Endodermal cell (in vitro differentiated cells): ENCODE results near the gene CGN. TPM values are rescaled to one million over a fixed set of nuclear protein-coding genes. Genes with fewer than 3 reads are reported as not detected.

Experiments used
- DNase-seq: peaks from one replicate; pipeline ENCODE4 v3.0.0-alpha.2; 2017
- H3K27ac ChIP-seq: 2 replicates; pipeline ENCODE4 v1.5.1; 2013; ENCODE audit warnings: mild to moderate bottlenecking, low read depth, low read length, moderate library complexity
- H3K27me3 ChIP-seq: 2 replicates; pipeline ENCODE4 v1.6.1; 2013; ENCODE audit warnings: mild to moderate bottlenecking, low read length, moderate library complexity; ENCODE audit not compliant: insufficient read depth, control insufficient read depth, poor library complexity, severe bottlenecking
- H3K36me3 ChIP-seq: 2 replicates; pipeline ENCODE4 v1.7.0; 2013; ENCODE audit warnings: mild to moderate bottlenecking, low read length, moderate library complexity; ENCODE audit not compliant: control insufficient read depth, insufficient read depth
- H3K4me1 ChIP-seq: one replicate; pipeline ENCODE4 v1.7.0; 2013; ENCODE audit warnings: low read length; ENCODE audit not compliant: control insufficient read depth, insufficient read depth
- H3K4me3 ChIP-seq: 2 replicates; pipeline ENCODE4 v1.5.1; 2013; ENCODE audit warnings: mild to moderate bottlenecking, low read length, moderate library complexity
- H3K9ac ChIP-seq: 2 replicates; pipeline ENCODE4 v1.6.1; 2013; ENCODE audit warnings: mild to moderate bottlenecking, low read length, moderate library complexity; ENCODE audit not compliant: poor library complexity, severe bottlenecking; ENCODE audit errors: extremely low read depth
- H3K9me3 ChIP-seq: 2 replicates; pipeline ENCODE4 v1.6.1; 2013; ENCODE audit warnings: mild to moderate bottlenecking, low read length, moderate library complexity; ENCODE audit not compliant: control insufficient read depth
- H3K27ac Mint-ChIP-seq: 2 replicates; pipeline ENCODE4 v1.8.0; 2020; ENCODE audit warnings: mixed read lengths
- H3K27me3 Mint-ChIP-seq: 2 replicates; pipeline ENCODE4 v1.8.0; 2021; ENCODE audit warnings: mild to moderate bottlenecking, mixed read lengths; ENCODE audit not compliant: insufficient read depth
- H3K36me3 Mint-ChIP-seq: 2 replicates; pipeline ENCODE4 v1.8.0; 2020; ENCODE audit warnings: low read depth, mixed read lengths
- H3K4me1 Mint-ChIP-seq: 2 replicates; pipeline ENCODE4 v1.8.0; 2020; ENCODE audit warnings: mixed read lengths
- H3K4me3 Mint-ChIP-seq: 2 replicates; pipeline ENCODE4 v1.8.0; 2020; ENCODE audit warnings: mild to moderate bottlenecking, moderate library complexity, mixed read lengths
- H3K9me3 Mint-ChIP-seq: 2 replicates; pipeline ENCODE4 v1.8.0; 2020; ENCODE audit warnings: mild to moderate bottlenecking, mixed read lengths
- WGBS, 2 experiments: methylation state at CpG; one replicate each; pipeline versions ENCODE4 v1.1.5 to v1.1.7; 2013; ENCODE audit warnings: missing lambda C conversion rate in 2 of 2, mixed read lengths in 1 of 2; ENCODE audit not compliant: insufficient coverage in 1 of 2, insufficient read length in 1 of 2; 5-methylcytosine and 5-hydroxymethylcytosine counted together
- total RNA-seq, 2 donors: library from RNA; stranded (reverse); fragmentation: NEBNext Ultra II Directional in 1 of 2; extraction: Animal tissue kit (Norgen Biotek cat#: 25700) in 1 of 2; gene quantifications; 2 replicates in 1 of 2; 3 replicates in 1 of 2; pipeline ENCODE4 v1.2.1, GENCODE V29; 2021
- TF ChIP-seq, protein P1 (sequence below): fragments of 200-600 bp; sonication (generic); conservative IDR thresholded peaks from 2 replicates; pipeline ENCODE4 v1.5.0; 2021; ENCODE audit warnings: antibody characterized with exemption, mild to moderate bottlenecking

CGN gene
- total RNA-seq, 2 donors from 2014 or later = 39.7 to 39.9 TPM

- no peaks in the 10 kb centered on the region for H3K9me3 ChIP-seq
- H3K4me3 ChIP-seq = peak overlapping the region; percentile 95
- Mint-ChIP-seq H3K36me3 (peaks cover 10% of the 10 kb centered on the region), H3K27me3 (no peaks in the 10 kb centered on the region), H3K9me3 (no peaks in the 10 kb centered on the region), H3K27ac (peak overlapping the region; percentile 95), H3K4me1 (peaks cover 40% of the 10 kb centered on the region), H3K4me3 (peak overlapping the region; percentile 78)
- H3K9ac ChIP-seq = peak overlapping the region; percentile 14
- H3K27me3 ChIP-seq = no peaks in the 10 kb centered on the region
- peaks cover 18% of the 10 kb centered on the region for H3K4me1 ChIP-seq
- peak; percentile 74 for DNase-seq
- no peak overlapping the region for H3K27ac ChIP-seq
- peaks cover 5% of the 10 kb centered on the region for H3K36me3 ChIP-seq
- 83 to 100% methylated on average over 3 to 6 of the region's 6 CpGs for WGBS, 2 experiments
- TF ChIP-seq, protein P1, sequence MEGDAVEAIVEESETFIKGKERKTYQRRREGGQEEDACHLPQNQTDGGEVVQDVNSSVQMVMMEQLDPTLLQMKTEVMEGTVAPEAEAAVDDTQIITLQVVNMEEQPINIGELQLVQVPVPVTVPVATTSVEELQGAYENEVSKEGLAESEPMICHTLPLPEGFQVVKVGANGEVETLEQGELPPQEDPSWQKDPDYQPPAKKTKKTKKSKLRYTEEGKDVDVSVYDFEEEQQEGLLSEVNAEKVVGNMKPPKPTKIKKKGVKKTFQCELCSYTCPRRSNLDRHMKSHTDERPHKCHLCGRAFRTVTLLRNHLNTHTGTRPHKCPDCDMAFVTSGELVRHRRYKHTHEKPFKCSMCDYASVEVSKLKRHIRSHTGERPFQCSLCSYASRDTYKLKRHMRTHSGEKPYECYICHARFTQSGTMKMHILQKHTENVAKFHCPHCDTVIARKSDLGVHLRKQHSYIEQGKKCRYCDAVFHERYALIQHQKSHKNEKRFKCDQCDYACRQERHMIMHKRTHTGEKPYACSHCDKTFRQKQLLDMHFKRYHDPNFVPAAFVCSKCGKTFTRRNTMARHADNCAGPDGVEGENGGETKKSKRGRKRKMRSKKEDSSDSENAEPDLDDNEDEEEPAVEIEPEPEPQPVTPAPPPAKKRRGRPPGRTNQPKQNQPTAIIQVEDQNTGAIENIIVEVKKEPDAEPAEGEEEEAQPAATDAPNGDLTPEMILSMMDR = no peak
Observed at GRCh38 chr1:151513626-151514121, 2.5 kb downstream of the CGN start.

DNA sequence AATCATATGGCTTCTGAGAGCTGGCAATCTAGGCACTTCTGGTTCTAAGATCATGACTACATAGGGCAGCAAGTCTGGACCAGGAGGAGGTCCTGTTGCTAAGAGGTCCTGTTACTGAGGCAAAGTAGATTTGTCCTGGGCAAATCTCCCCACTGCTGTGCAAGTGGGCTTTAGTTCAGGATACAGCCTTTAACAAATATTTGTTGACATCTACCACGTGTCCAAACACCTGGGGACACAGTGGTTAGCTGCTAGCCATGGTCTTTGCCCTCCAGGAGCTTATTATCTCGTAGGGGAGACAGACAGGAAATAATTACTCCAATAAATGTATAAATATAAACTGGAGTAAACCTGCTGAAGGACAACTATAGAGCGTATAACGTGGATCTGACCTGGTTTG lies 3.2 kb downstream of the CGN start:
- TF ChIP-seq, protein P1 = no peak
- H3K9me3 Mint-ChIP-seq = no peaks in the 10 kb centered on the region
- no peak for DNase-seq
- 93% methylated on average over 2 to 4 of the region's 4 CpGs for WGBS, 2 experiments
- peak overlapping the region; percentile 95 for H3K27ac Mint-ChIP-seq
- Histone ChIP-seq H3K27me3 (no peaks in the 10 kb centered on the region), H3K9me3 (no peaks in the 10 kb centered on the region), H3K9ac (no peak overlapping the region), H3K27ac (no peak overlapping the region), H3K4me3 (no peak overlapping the region), H3K36me3 (peaks cover 12% of the 10 kb centered on the region), H3K4me1 (peaks cover 18% of the 10 kb centered on the region)
- H3K4me1 Mint-ChIP-seq = peaks cover 40% of the 10 kb centered on the region
- H3K36me3 Mint-ChIP-seq = peaks cover 15% of the 10 kb centered on the region
- H3K4me3 Mint-ChIP-seq = peak overlapping the region; percentile 78
- no peaks in the 10 kb centered on the region for H3K27me3 Mint-ChIP-seq

- TF ChIP-seq, protein P1 = no peak
- H3K4me3 Mint-ChIP-seq = no peak overlapping the region
Observed at GRCh38 chr1:151515265-151515664, 4.1 kb downstream of the CGN start.

More at GRCh38 chr1:151515265-151515664, 4.1 kb downstream of the CGN start:
- Mint-ChIP-seq H3K4me1 (peaks cover 42% of the 10 kb centered on the region), H3K27me3 (no peaks in the 10 kb centered on the region), H3K27ac (peak overlapping the region; percentile 98), H3K36me3 (peaks cover 20% of the 10 kb centered on the region), H3K9me3 (no peaks in the 10 kb centered on the region)
- Histone ChIP-seq H3K4me1 (peaks cover 18% of the 10 kb centered on the region), H3K27ac (no peak overlapping the region), H3K36me3 (peaks cover 21% of the 10 kb centered on the region), H3K27me3 (no peaks in the 10 kb centered on the region), H3K4me3 (no peak overlapping the region), H3K9ac (peak overlapping the region; percentile 73), H3K9me3 (no peaks in the 10 kb centered on the region)
- 84 to 97% methylated on average over 3 to 4 of the region's 4 CpGs for WGBS, 2 experiments
- DNase-seq = no peak
